Panc1 (cell line): ENCODE measurements around the gene ARHGEF35. TPM values are rescaled to one million over a fixed set of nuclear protein-coding genes. Genes with fewer than 3 reads are reported as not detected.

Experiments used
- ATAC-seq: fragments of 200-7000 bp; cut with Tn5 transposase; 2 replicates; pipeline ENCODE4 v1.9.1; 2020; ENCODE audit warnings: mild to moderate bottlenecking, moderate library complexity
- BruUV-seq: library from RNA; stranded (reverse); fragments of 400-500 nt; replicated peaks from 2 replicates; lab custom pipeline; 2021; lab: Mats Ljungman, UMichigan
- CTCF ChIA-PET: fragments of 300-600 bp; sonication (Branson Sonifier 250); formaldehyde crosslinking; loops from one replicate; lab custom pipeline; 2022; ENCODE audit warnings: antibody characterized with exemption; lab: Charles Lee
- POLR2A ChIA-PET: fragments of 300-600 bp; sonication (Branson Sonifier 250); formaldehyde crosslinking; loops from one replicate; lab custom pipeline; 2022; ENCODE audit warnings: antibody characterized with exemption; lab: Charles Lee
- DNase-seq: peaks from one replicate; pipeline ENCODE4 v3.0.0-alpha.2; 2010; ENCODE audit warnings: low read depth, low spot score
- H3K27ac ChIP-seq: 2 replicates; pipeline ENCODE4 v1.5.1; 2011; ENCODE audit warnings: mild to moderate bottlenecking, low read length, inconsistent platforms
- H3K27me3 ChIP-seq: fragments of 200-500 bp; sonication (Bioruptor generic); 2 replicates; pipeline ENCODE4 v1.6.0; 2014; ENCODE audit warnings: low read length, inconsistent platforms; ENCODE audit not compliant: control insufficient read depth, insufficient read depth
- H3K36me3 ChIP-seq: fragments of 200-500 bp; sonication (Bioruptor generic); 2 replicates; pipeline ENCODE4 v1.5.1; 2014; ENCODE audit warnings: inconsistent platforms, mild to moderate bottlenecking, low read length, moderate library complexity; ENCODE audit not compliant: control insufficient read depth, insufficient read depth
- H3K4me1 ChIP-seq: 2 replicates; pipeline ENCODE4 v1.5.1; 2011; ENCODE audit warnings: inconsistent platforms, mild to moderate bottlenecking, low read length, moderate library complexity; ENCODE audit not compliant: control insufficient read depth, insufficient read depth
- H3K4me3 ChIP-seq, 2 experiments: 2 replicates each; pipeline ENCODE4 v1.5.1; 2011 to 2012; ENCODE audit warnings: low read depth in 2 of 2, low read length in 2 of 2, mild to moderate bottlenecking in 2 of 2, inconsistent platforms in 1 of 2, moderate library complexity in 1 of 2
- H3K9me3 ChIP-seq: fragments of 200-500 bp; sonication (Bioruptor generic); 2 replicates; pipeline ENCODE4 v1.5.1; 2014; ENCODE audit warnings: low read depth, mild to moderate bottlenecking, inconsistent platforms, low read length, moderate library complexity; ENCODE audit not compliant: control insufficient read depth, insufficient read depth
- CTCF ChIP-seq: fragments of 450-650 bp; IDR thresholded peaks from 2 replicates; pipeline ENCODE4 v1.5.1; 2017; ENCODE audit warnings: mild to moderate bottlenecking
- POLR2AphosphoS5 ChIP-seq: IDR thresholded peaks from 2 replicates; pipeline ENCODE4 v1.6.1; 2012; ENCODE audit warnings: mild to moderate bottlenecking, low read depth, low read length, moderate library complexity
- SIN3A ChIP-seq: IDR thresholded peaks from 2 replicates; pipeline ENCODE4 v1.6.1; 2012; ENCODE audit warnings: low read depth, mild to moderate bottlenecking, low read length, moderate library complexity, borderline replicate concordance; ENCODE audit not compliant: insufficient read depth
- TCF7L2 ChIP-seq: IDR thresholded peaks from 2 replicates; pipeline ENCODE4 v1.6.1; 2011; ENCODE audit warnings: mild to moderate bottlenecking, low read depth, low read length, inconsistent platforms
- in situ Hi-C: cut with HindIII; loops from 2 replicates; pipeline ENCODE4 v1.10.0; 2016; ENCODE audit warnings: low sequenced_read_pairs, low pct_unique_long_range_greater_than_20kb
- intact Hi-C: fragments of 100-400 bp; cut with micrococcal nuclease; formaldehyde crosslinking; loops from one replicate; pipeline ENCODE4 v1.10.0; 2022; ENCODE audit not compliant: unreplicated experiment
- total RNA-seq: library from RNA; stranded (reverse); gene quantifications from one replicate; pipeline ENCODE4 v1.2.1, GENCODE V29; 2021; ENCODE audit not compliant: unreplicated experiment
- TF ChIP-seq, protein P1 (sequence below), 2 experiments: IDR thresholded peaks; 2 replicates each; pipeline ENCODE4 v1.6.1; 2011 to 2012; ENCODE audit warnings: low read depth in 2 of 2, control low read depth in 1 of 2, low read length in 1 of 2, mild to moderate bottlenecking in 1 of 2, moderate library complexity in 1 of 2; ENCODE audit not compliant: insufficient read depth in 1 of 2

The ARHGEF35 gene
- total RNA-seq, 1 experiment from 2014 or later = 12.0 TPM

- POLR2A ChIA-PET = no interaction called here
- Histone ChIP-seq H3K27me3 (no peaks in the 10 kb centered on the region), H3K4me3 (no peak overlapping the region), H3K4me1 (no peaks in the 10 kb centered on the region), H3K9me3 (no peaks in the 10 kb centered on the region), H3K27ac (no peak overlapping the region), H3K36me3 (no peaks in the 10 kb centered on the region)
- intact Hi-C loops (no loop called here), in situ Hi-C loops (no loop called here)
- DNase-seq (no peak), ATAC-seq (no peak)
- TF ChIP-seq POLR2AphosphoS5 (no peak), CTCF (no peak)
- no TSS peak for BruUV-seq
- CTCF ChIA-PET = no interaction called here
Measured at GRCh38 chr7:144142187-144142586, 53.4 kb downstream of the ARHGEF35 start.

- no peaks in the 10 kb centered on the region for H3K9me3 ChIP-seq
- intact Hi-C loops (no loop called here), in situ Hi-C loops (no loop called here)
- H3K27me3 ChIP-seq = no peaks in the 10 kb centered on the region; the same call in 1 of the 2 replicates
- H3K4me1 ChIP-seq = no peaks in the 10 kb centered on the region
- no peaks in the 10 kb centered on the region for H3K36me3 ChIP-seq
- TF ChIP-seq SIN3A = no peak
- no peak for TF ChIP-seq TCF7L2
- no peak for TF ChIP-seq POLR2AphosphoS5
- no peak for TF ChIP-seq CTCF
- TF ChIP-seq, protein P1, sequence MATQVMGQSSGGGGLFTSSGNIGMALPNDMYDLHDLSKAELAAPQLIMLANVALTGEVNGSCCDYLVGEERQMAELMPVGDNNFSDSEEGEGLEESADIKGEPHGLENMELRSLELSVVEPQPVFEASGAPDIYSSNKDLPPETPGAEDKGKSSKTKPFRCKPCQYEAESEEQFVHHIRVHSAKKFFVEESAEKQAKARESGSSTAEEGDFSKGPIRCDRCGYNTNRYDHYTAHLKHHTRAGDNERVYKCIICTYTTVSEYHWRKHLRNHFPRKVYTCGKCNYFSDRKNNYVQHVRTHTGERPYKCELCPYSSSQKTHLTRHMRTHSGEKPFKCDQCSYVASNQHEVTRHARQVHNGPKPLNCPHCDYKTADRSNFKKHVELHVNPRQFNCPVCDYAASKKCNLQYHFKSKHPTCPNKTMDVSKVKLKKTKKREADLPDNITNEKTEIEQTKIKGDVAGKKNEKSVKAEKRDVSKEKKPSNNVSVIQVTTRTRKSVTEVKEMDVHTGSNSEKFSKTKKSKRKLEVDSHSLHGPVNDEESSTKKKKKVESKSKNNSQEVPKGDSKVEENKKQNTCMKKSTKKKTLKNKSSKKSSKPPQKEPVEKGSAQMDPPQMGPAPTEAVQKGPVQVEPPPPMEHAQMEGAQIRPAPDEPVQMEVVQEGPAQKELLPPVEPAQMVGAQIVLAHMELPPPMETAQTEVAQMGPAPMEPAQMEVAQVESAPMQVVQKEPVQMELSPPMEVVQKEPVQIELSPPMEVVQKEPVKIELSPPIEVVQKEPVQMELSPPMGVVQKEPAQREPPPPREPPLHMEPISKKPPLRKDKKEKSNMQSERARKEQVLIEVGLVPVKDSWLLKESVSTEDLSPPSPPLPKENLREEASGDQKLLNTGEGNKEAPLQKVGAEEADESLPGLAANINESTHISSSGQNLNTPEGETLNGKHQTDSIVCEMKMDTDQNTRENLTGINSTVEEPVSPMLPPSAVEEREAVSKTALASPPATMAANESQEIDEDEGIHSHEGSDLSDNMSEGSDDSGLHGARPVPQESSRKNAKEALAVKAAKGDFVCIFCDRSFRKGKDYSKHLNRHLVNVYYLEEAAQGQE (IDR thresholded peaks at IDR 0.05; ENCODE audit: insufficient read depth in 1 of 2, low read depth in 2 of 2, low read length in 1 of 2) = no peak
- BruUV-seq = no TSS peak
- no peak for DNase-seq
- CTCF ChIA-PET = interaction anchor here (0.6 kb wide), 1 partner anchor 646 kb away, joined by 3 read pairs; no protein-coding TSS in a partner anchor
- ATAC-seq = no peak
- H3K4me3 ChIP-seq = no peak overlapping the region
- H3K27ac ChIP-seq = no peak overlapping the region
- POLR2A ChIA-PET = no interaction called here
Measured at GRCh38 chr7:144137501-144137900, 58.1 kb downstream of the ARHGEF35 start.

Other genes with a start within 250 kb of the ARHGEF35 start
- gene OR2F1, start 241.0 kb downstream of the ARHGEF35 start, total RNA-seq = not detected
- not detected for gene OR6B1, start 195.5 kb downstream of the ARHGEF35 start, total RNA-seq
- gene OR2A5, start 146.9 kb downstream of the ARHGEF35 start, total RNA-seq = not detected
- gene OR2A25, start 126.0 kb downstream of the ARHGEF35 start, total RNA-seq = not detected
- gene OR2A12, start 109.6 kb downstream of the ARHGEF35 start, total RNA-seq = not detected
- not detected for gene OR2A2, start 86.2 kb downstream of the ARHGEF35 start, total RNA-seq
- not detected for gene OR2A14, start 72.7 kb downstream of the ARHGEF35 start, total RNA-seq
- 5.9 TPM for gene CTAGE4, start 12.4 kb downstream of the ARHGEF35 start, total RNA-seq
- gene OR2A42, start 43.8 kb upstream of the ARHGEF35 start, total RNA-seq = not detected
- 0.82 TPM for gene OR2A7, start 69.0 kb upstream of the ARHGEF35 start, total RNA-seq
- gene CTAGE8, start 73.5 kb upstream of the ARHGEF35 start, total RNA-seq = 5.2 TPM
- not detected for gene OR2A1, start 116.6 kb upstream of the ARHGEF35 start, total RNA-seq
- gene ARHGEF5, start 159.6 kb upstream of the ARHGEF35 start, total RNA-seq = 37.1 TPM
- gene NOBOX, start 207.9 kb upstream of the ARHGEF35 start, total RNA-seq = not detected